ENCODE measurements around the gene BEGAIN. TPM values are rescaled to one million over a fixed set of nuclear protein-coding genes. Genes with fewer than 3 reads are reported as not detected.

The BEGAIN gene
- total and polyA plus RNA-seq, 2 of the 8 experiments (the other 6 are each of a cell fraction or from before 2014, with no cell fraction given): 2.9 to 3.0 TPM

GRCh38 chr14:100629696-100630095 lies 42.5 kb upstream of the BEGAIN start:
- H3K4me3 ChIP-seq (ENCODE audit: extremely low read depth in 1 of 4, insufficient read depth in 2 of 4, low read depth in 3 of 4, low read length in 4 of 4): no peak overlapping the region
- DNase-seq (ENCODE audit: low read depth in 1 of 2, low spot score in 2 of 2): no peak
- no peak overlapping the region for H3K9ac ChIP-seq (replicated peaks in 1 of 4; ENCODE audit: extremely low read depth in 1 of 4, low read depth in 3 of 4, low read length in 3 of 4)
- H3K4me2 ChIP-seq (ENCODE audit: insufficient read depth in 1 of 2, low read depth in 2 of 2, low read length in 2 of 2): no peak overlapping the region
- no peaks in the 10 kb centered on the region for H3K79me1 ChIP-seq (ENCODE audit: low read depth, low read length)
- no peaks in the 10 kb centered on the region for H3K79me2 ChIP-seq (ENCODE audit: control insufficient read depth in 1 of 2, insufficient read depth in 2 of 2, low read length in 2 of 2)
- H2BK120ac ChIP-seq (replicated peaks; ENCODE audit: low read depth, low read length): no peak overlapping the region
- H3K23ac ChIP-seq (ENCODE audit: insufficient read length): no peak overlapping the region
- no peaks in the 10 kb centered on the region for H4K20me1 ChIP-seq (replicated peaks in 1 of 2; ENCODE audit: control insufficient read depth in 1 of 2, insufficient read depth in 2 of 2, low read length in 2 of 2)
- no peak overlapping the region for H3K4ac ChIP-seq (replicated peaks; ENCODE audit: insufficient read length, low read depth, low read length)
- WGBS, 2 experiments (ENCODE audit: extremely low coverage in 1 of 2, insufficient coverage in 1 of 2, insufficient read length in 1 of 2, insufficient replicate concordance in 2 of 2, low coverage in 1 of 2, low lambda C conversion rate in 2 of 2, missing lambda C conversion rate in 1 of 2): 79% methylated on average over 15 of the region's 15 CpGs; no CpG with 5 or more reads in 1 of the 2 experiments
- no peak for FAIRE-seq
- no peaks in the 10 kb centered on the region for H3K36me3 ChIP-seq (ENCODE audit: control insufficient read depth in 2 of 4, insufficient read depth in 4 of 4, low read length in 3 of 4)
- H4K8ac ChIP-seq (ENCODE audit: extremely low read depth, insufficient read depth, low read length): no peak overlapping the region
- no peaks in the 10 kb centered on the region for H3K4me1 ChIP-seq (replicated peaks in 1 of 4; ENCODE audit: control insufficient read depth in 3 of 4, insufficient read depth in 4 of 4, low read length in 3 of 4)
- H4K91ac ChIP-seq (replicated peaks; ENCODE audit: insufficient read length, low read length): no peak overlapping the region
- peaks cover 0 to 2% (median under 1%) of the 10 kb centered on the region in 4 experiments; a peak in 2 of 7 replicates for H3K27me3 ChIP-seq (replicated peaks in 1 of 4; ENCODE audit: control insufficient read depth in 3 of 4, extremely low read depth in 1 of 4, insufficient read depth in 3 of 4, low read length in 3 of 4)
- no peak overlapping the region for H3K14ac ChIP-seq (ENCODE audit: insufficient read length)
- no peak overlapping the region for H3K56ac ChIP-seq (replicated peaks; ENCODE audit: insufficient read length, low read depth, low read length)
- H2BK12ac ChIP-seq (ENCODE audit: low read depth, low read length): no peak overlapping the region
- H4K5ac ChIP-seq (ENCODE audit: insufficient read length, low read depth, low read length): no peak overlapping the region
- CTCF ChIA-PET (ENCODE audit: partially characterized antibody): interaction anchor here (0.6 to 2.0 kb wide), 5 partner anchors 16 to 104 kb away, joined by 3 to 6 read pairs (median 4); no protein-coding TSS in a partner anchor
- no peak overlapping the region for H2BK5ac ChIP-seq (ENCODE audit: low read depth, low read length)
- no peak overlapping the region for H3K27ac ChIP-seq (ENCODE audit: low read depth, low read length)
- no peaks in the 10 kb centered on the region for H3K23me2 ChIP-seq (ENCODE audit: low read depth, low read length)
- no peak overlapping the region for H2AFZ ChIP-seq (ENCODE audit: low read length)
- H3K9me3 ChIP-seq (ENCODE audit: insufficient read depth in 2 of 2, low read depth in 1 of 2, low read length in 1 of 2): no peaks in the 10 kb centered on the region
- no peak overlapping the region for H2BK20ac ChIP-seq (ENCODE audit: low read length)
- H2BK15ac ChIP-seq (ENCODE audit: low read length): no peak overlapping the region
- POLR2A ChIA-PET (ENCODE audit: partially characterized antibody): no interaction called here
- H2AK5ac ChIP-seq (ENCODE audit: low read depth, low read length): no peak overlapping the region
- H3K18ac ChIP-seq (ENCODE audit: extremely low read depth, low read length): no peak overlapping the region
- no peak for TF ChIP-seq TAF7 (optimal IDR thresholded peaks at IDR 0.05; ENCODE audit: borderline replicate concordance, low read depth, low read length)
- TF ChIP-seq SUZ12 (IDR thresholded peaks at IDR 0.05; ENCODE audit: low read length): no peak

Data from H1 (cell line).